LNCAP (cell line): ENCODE measurements around the gene CBY3.

Source experiments
- CTCF ChIP-seq: fragments of 450-650 bp; IDR thresholded peaks from 2 replicates; pipeline ENCODE4 v1.5.1; 2017; ENCODE audit warnings: mild to moderate bottlenecking

Gene CBY3

GRCh38 chr5:179700401-179700918, 19.6 kb upstream of the CBY3 start:
- no peak for TF ChIP-seq CTCF

- TF ChIP-seq CTCF, result no peak
Observed at GRCh38 chr5:179699616-179700237, 18.9 kb upstream of the CBY3 start.

GRCh38 chr5:179698935-179699615, 18.2 kb upstream of the CBY3 start, which contains the start of gene CANX:
Gene CANX (plus strand): TSS chr5:179698967. CDS start chr5:179705682, 6,715 bp downstream.
- TF ChIP-seq CTCF, result no peak

- TF ChIP-seq CTCF, result no peak
Observed at GRCh38 chr5:179697993-179698934, 17.4 kb upstream of the CBY3 start.

GRCh38 chr5:179697108-179697507, 16.3 kb upstream of the CBY3 start:
- no peak for TF ChIP-seq CTCF

GRCh38 chr5:179696603-179697002, 15.8 kb upstream of the CBY3 start:
- TF ChIP-seq CTCF, result no peak

GRCh38 chr5:179694561-179694960, 13.7 kb upstream of the CBY3 start:
- no peak for TF ChIP-seq CTCF
